HG02759 (cell line): Measurements from ENCODE around the gene HNF4A.
"Not testable (repeated sequence)": the region's sequence is repeated elsewhere in the genome, so short reads cannot be mapped to it uniquely, and the experiment has no call there.

ENCODE experiments used
- ATAC-seq: cut with Tn5 transposase; IDR thresholded peaks from one replicate; pipeline ENCODE4 v1.9.1; 2021; ENCODE audit warnings: mild to moderate bottlenecking, moderate library complexity; ENCODE audit not compliant: unreplicated experiment

The HNF4A gene

GRCh38 chr20:44355498-44356352 lies at the start of gene HNF4A:
HNF4A (plus strand) TSS chr20:44355699; CDS start chr20:44355805, 106 bp downstream.
- ATAC-seq, result no peak

DNA sequence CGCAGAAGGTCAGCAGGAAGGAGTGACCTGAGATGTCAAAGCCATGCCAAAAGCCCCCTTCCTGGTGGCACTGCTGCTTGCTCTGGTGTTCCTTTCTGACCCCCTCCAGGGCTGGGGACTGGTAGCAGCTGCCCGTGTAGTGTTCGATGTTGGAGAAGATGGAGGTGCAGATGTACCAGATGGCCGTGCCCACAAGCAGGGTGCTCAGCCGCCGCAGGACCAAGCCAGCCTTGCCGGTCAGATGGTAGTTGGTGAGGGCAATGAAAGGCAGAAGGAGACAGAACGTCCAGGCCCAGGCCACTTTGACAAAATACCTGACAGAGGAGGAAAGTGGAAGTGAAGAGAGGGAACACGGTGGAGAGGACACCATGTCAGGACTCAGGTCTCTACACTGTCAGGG lies 48.6 kb upstream of the HNF4A start:
- no peak for ATAC-seq

- no peak for ATAC-seq
Observed at GRCh38 chr20:44309763-44310663, 45.5 kb upstream of the HNF4A start.

DNA sequence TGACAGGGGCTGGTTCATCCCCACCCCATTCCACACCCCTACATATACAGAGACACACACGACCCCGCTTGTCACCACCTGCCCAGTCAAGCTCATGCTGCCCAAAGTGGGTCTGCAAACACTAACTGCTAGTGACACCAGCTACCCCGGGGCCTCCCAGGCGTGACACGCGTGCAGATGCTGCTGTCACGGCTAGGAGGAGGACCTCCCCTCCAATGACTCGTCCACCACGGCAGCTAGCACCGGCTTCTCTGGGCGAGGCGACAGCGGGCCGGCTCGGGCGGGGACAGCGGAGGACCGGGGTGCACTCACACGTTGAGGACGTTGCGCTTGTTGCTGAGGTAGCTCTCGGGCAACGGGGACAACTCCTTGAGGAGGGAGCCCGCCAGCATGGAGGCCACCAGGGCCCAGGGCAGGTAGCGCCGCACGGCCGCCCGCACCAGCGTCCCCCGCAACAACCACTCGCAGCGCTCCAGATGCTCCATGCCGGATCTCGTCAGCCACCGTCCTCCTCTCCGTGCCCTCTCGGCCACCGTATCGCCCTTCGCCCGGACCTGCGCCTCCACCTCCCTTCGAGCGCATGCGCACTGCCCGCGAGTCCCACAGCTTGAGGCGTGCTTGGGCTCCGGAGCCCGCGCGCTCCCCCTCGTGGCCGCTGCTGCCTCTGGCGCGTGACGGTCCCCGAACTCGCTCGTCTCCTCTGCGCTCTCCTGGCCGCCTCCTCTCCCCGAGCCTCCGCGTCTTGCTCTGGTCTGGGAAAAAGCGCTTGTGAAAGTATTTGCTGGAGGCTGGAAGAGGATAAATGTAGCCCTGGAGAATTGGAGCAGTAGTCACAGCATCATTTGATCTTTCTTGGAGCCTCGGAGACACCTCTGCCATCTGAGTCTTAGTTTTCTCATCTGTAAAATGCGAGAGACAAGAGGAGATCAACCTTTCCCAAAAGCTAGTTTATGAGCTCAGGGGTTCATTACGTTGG lies 44.5 kb upstream of the HNF4A start, which contains the start of gene FITM2:
FITM2 (minus strand) TSS at position 539 of the 976 bp plus-strand sequence; CDS start at position 485, 54 bp downstream.
- peak; percentile 98 for ATAC-seq

GRCh38 chr20:44314870-44315269 lies 40.6 kb upstream of the HNF4A start:
- no peak for ATAC-seq

GRCh38 chr20:44319839-44320422 lies 35.6 kb upstream of the HNF4A start:
- no peak for ATAC-seq

- ATAC-seq, result no peak
Observed at GRCh38 chr20:44324343-44324742, 31.2 kb upstream of the HNF4A start.

GRCh38 chr20:44326391-44327159 lies 28.9 kb upstream of the HNF4A start:
- no peak for ATAC-seq

DNA sequence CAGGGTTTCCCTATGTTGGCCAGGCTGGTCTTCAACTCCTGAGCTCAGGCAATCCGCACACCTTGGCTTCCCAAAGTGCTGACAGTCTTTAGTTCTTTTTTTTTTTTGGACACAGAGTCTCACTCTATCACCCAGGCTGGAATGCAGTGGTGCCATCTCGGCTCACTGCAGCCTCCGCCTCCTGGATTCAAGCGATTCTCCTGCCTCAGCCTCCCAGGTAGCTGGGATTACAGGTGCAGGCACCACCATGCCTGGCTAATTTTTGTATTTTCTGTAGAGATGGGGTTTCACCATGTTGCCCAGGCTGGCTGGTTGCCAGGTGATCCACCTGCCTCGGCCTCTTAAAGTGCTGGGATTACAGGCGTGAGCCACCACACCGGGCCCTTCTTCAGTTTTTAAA lies 27.8 kb upstream of the HNF4A start:
- not testable (repeated sequence) for ATAC-seq

DNA sequence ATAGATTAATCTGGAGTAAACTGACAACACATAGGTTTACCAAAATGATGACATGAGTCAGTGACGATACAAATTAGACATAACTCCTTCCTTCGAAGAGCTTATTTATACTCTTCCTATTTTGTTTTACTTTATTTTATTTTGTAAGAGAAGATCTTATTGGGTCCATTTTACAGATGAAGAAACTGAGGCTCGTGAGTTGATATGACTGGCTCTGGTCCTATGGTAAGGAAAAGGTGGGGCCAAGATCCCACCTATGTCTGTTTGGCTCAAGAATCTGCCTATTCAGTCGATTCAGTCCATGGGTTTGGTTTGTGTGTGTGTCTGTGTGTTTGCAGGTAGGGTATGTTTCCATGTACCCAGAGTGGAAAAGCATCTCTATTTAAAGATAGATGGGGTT lies 27.1 kb upstream of the HNF4A start:
- no peak for ATAC-seq

- ATAC-seq, result no peak
Observed at GRCh38 chr20:44331201-44331600, 24.3 kb upstream of the HNF4A start.

GRCh38 chr20:44334306-44334705 lies 21.2 kb upstream of the HNF4A start:
- ATAC-seq, result no peak

- no peak for ATAC-seq
Observed at GRCh38 chr20:44334709-44335108, 20.8 kb upstream of the HNF4A start.

- ATAC-seq, result no peak
Observed at GRCh38 chr20:44335675-44336074, 19.8 kb upstream of the HNF4A start.

GRCh38 chr20:44336086-44336485 lies 19.4 kb upstream of the HNF4A start:
- ATAC-seq, result no peak

GRCh38 chr20:44336725-44337380 lies 18.6 kb upstream of the HNF4A start, which contains the start of gene R3HDML:
R3HDML (plus strand) TSS chr20:44337043; CDS start chr20:44337158, 115 bp downstream.
- ATAC-seq, result no peak

DNA sequence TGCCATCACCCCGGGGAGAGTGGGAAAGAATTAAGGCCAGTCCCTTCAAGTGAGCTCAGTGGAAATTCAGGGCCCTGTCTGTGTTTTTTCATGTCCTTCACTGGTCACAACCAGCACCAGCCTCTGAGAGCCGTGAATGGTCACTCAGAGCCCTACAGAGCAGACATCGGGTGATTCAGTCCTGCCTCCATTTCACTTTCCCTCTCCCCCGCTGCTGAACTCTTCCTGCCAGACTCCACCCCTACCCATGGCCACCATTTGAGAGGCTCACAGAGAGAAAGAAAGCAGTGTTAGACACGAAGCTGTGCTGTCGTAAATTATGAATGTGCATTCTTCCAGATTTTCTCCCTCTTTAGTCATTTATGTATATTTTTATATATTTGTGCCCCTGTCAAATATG lies 13.3 kb upstream of the HNF4A start:
- no peak for ATAC-seq

DNA sequence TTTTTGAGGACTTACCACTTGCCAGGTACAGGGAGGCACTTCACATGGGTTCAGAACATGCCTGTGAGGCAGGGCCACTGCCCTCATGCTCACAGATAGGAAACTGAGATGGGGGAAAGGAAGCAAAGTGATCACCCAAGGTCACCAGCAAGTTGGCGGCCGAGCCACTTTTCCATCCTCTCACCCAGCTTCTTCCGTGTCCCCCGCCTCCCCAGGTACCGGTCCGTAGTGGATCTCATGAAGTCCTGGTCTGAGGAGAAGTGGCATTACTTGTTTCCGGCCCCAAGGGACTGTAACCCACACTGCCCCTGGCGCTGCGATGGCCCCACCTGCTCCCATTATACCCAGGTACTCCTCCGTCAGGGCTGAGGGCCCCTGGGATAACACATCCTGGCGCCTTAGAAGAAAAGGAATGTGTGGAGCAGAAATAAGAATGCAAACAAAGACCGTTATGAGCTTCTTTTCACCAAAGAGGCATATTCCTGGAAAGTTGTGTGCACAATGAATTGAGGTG lies 12.3 kb upstream of the HNF4A start:
- no peak for ATAC-seq
